AG09319 (cell line): ENCODE results near the gene SLC35F1.

Experiments used
- DNase-seq: peaks from one replicate; pipeline ENCODE4 v3.0.0-alpha.2; 2010; ENCODE audit warnings: low read depth; ENCODE audit errors: extremely low read depth
- CTCF ChIP-seq: IDR thresholded peaks from 2 replicates; pipeline ENCODE4 v1.5.1; 2011; ENCODE audit warnings: low read depth, mild to moderate bottlenecking, inconsistent platforms, low read length, moderate library complexity

Gene SLC35F1

GRCh38 chr6:118179048-118179447, 272.0 kb downstream of the SLC35F1 start:
- no peak for TF ChIP-seq CTCF
- no peak for DNase-seq

- DNase-seq: no peak
- no peak for TF ChIP-seq CTCF
These were observed 279.9 kb downstream of the SLC35F1 start for GRCh38 chr6:118186672-118187567.

GRCh38 chr6:118187568-118188164, 280.6 kb downstream of the SLC35F1 start:
- no peak for TF ChIP-seq CTCF

GRCh38 chr6:118188561-118188960, 281.5 kb downstream of the SLC35F1 start:
- no peak for DNase-seq
- no peak for TF ChIP-seq CTCF

More at GRCh38 chr6:118187568-118188164, 280.6 kb downstream of the SLC35F1 start:
- no peak for DNase-seq

GRCh38 chr6:118197539-118197938, 290.5 kb downstream of the SLC35F1 start:
- DNase-seq: no peak
- no peak for TF ChIP-seq CTCF

- no peak for DNase-seq
- TF ChIP-seq CTCF: no peak
These were observed 291.7 kb downstream of the SLC35F1 start for GRCh38 chr6:118198746-118199145.

GRCh38 chr6:118200160-118200559, 293.1 kb downstream of the SLC35F1 start:
- no peak for TF ChIP-seq CTCF
- no peak for DNase-seq
